ENCODE measurements around the gene BANF1. TPM values are rescaled to one million over a fixed set of nuclear protein-coding genes. Genes with fewer than 3 reads are reported as not detected.
"Not testable (repeated sequence)": the region's sequence is repeated elsewhere in the genome, so short reads cannot be mapped to it uniquely, and the experiment has no call there.

The BANF1 gene
- total RNA-seq, 2 donors from 2014 or later: 158 to 245 TPM

DNA sequence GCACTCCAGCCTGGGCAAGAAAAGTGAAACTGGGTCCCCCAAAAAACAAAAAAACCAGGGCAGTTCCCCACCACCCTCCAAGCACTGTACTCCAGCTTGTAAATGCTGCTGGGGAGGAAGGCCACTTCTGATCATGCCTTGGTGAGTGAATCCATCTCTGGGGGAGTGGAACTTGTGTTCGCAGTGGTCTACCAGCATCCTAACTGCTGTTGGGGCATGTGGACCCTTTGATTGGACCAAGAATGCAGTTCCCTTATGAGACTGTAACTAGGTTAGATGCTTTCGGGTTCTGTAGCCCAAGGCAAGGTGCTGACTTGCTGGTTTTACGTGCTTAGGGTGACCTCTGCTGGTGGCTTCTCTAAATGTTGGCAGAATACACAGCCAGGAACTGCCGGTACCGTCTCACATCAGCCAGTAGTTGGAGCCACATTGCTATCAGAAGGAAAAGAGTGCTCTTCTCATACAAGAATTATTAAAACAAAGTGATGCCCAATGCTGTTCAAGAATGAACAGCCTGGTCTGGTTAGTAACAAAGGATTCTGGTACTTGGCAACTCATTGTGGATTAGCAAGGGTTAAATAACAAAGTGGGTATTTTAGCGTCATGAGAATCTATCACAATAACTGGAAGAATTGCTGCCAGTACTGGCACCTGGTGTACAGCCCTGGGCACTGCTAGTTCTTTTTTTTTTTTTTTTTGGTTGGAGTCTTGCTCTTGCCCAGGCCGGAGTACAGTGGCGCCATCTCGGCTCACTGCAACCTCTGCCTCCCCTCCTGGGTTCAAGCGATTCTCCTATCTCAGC lies 13.3 kb upstream of the BANF1 start:
- no peaks in the 10 kb centered on the region for H3K4me1 Mint-ChIP-seq
- peaks cover 14% of the 10 kb centered on the region for H3K36me3 Mint-ChIP-seq (ENCODE audit: low read depth)
- no peaks in the 10 kb centered on the region for H3K9me3 Mint-ChIP-seq
- no peaks in the 10 kb centered on the region for H3K27me3 Mint-ChIP-seq
- ATAC-seq (replicated peaks): peak; percentile 100
- H3K27ac Mint-ChIP-seq: peak overlapping the region; percentile 27
- H3K4me3 Mint-ChIP-seq: no peak overlapping the region

GRCh38 chr11:65992056-65992455 lies 10.2 kb upstream of the BANF1 start:
- H3K4me3 Mint-ChIP-seq: no peak overlapping the region
- H3K27me3 Mint-ChIP-seq: no peaks in the 10 kb centered on the region
- H3K27ac Mint-ChIP-seq: no peak overlapping the region
- H3K9me3 Mint-ChIP-seq: no peaks in the 10 kb centered on the region
- ATAC-seq (replicated peaks): no peak
- H3K4me1 Mint-ChIP-seq: no peaks in the 10 kb centered on the region
- H3K36me3 Mint-ChIP-seq (ENCODE audit: low read depth): peaks cover 41% of the 10 kb centered on the region

- H3K4me3 Mint-ChIP-seq: no peak overlapping the region
These were observed 5.0 kb upstream of the BANF1 start for GRCh38 chr11:65997286-65997685.

GRCh38 chr11:66002648-66003225 lies 434 bp downstream of the BANF1 start:
- Mint-ChIP-seq H3K27me3 (no peaks in the 10 kb centered on the region), H3K27ac (peak overlapping the region; percentile 99), H3K4me1 (peaks cover 6% of the 10 kb centered on the region), H3K36me3 (ENCODE audit: low read depth) (peaks cover 82% of the 10 kb centered on the region), H3K4me3 (peak overlapping the region; percentile 100), H3K9me3 (no peaks in the 10 kb centered on the region)
- ATAC-seq (replicated peaks): peak; percentile 83

More at GRCh38 chr11:65997286-65997685, 5.0 kb upstream of the BANF1 start:
- Mint-ChIP-seq H3K4me1 (peaks cover 6% of the 10 kb centered on the region), H3K27me3 (no peaks in the 10 kb centered on the region), H3K36me3 (ENCODE audit: low read depth) (peaks cover 77% of the 10 kb centered on the region), H3K9me3 (no peaks in the 10 kb centered on the region), H3K27ac (no peak overlapping the region)
- no peak for ATAC-seq (replicated peaks)

GRCh38 chr11:66003291-66003690 lies 988 bp downstream of the BANF1 start:
- Mint-ChIP-seq H3K27ac (peak overlapping the region; percentile 99), H3K4me3 (peak overlapping the region; percentile 100), H3K9me3 (no peaks in the 10 kb centered on the region), H3K27me3 (no peaks in the 10 kb centered on the region), H3K4me1 (peaks cover 5% of the 10 kb centered on the region), H3K36me3 (ENCODE audit: low read depth) (peaks cover 76% of the 10 kb centered on the region)
- no peak for ATAC-seq (replicated peaks)

GRCh38 chr11:66004186-66004585 lies 1.9 kb downstream of the BANF1 start:
- no peaks in the 10 kb centered on the region for H3K4me1 Mint-ChIP-seq
- H3K27ac Mint-ChIP-seq: no peak overlapping the region
- H3K27me3 Mint-ChIP-seq: no peaks in the 10 kb centered on the region
- peaks cover 67% of the 10 kb centered on the region for H3K36me3 Mint-ChIP-seq (ENCODE audit: low read depth)
- no peak for ATAC-seq (replicated peaks)
- H3K4me3 Mint-ChIP-seq: peak overlapping the region; percentile 100
- H3K9me3 Mint-ChIP-seq: no peaks in the 10 kb centered on the region

DNA sequence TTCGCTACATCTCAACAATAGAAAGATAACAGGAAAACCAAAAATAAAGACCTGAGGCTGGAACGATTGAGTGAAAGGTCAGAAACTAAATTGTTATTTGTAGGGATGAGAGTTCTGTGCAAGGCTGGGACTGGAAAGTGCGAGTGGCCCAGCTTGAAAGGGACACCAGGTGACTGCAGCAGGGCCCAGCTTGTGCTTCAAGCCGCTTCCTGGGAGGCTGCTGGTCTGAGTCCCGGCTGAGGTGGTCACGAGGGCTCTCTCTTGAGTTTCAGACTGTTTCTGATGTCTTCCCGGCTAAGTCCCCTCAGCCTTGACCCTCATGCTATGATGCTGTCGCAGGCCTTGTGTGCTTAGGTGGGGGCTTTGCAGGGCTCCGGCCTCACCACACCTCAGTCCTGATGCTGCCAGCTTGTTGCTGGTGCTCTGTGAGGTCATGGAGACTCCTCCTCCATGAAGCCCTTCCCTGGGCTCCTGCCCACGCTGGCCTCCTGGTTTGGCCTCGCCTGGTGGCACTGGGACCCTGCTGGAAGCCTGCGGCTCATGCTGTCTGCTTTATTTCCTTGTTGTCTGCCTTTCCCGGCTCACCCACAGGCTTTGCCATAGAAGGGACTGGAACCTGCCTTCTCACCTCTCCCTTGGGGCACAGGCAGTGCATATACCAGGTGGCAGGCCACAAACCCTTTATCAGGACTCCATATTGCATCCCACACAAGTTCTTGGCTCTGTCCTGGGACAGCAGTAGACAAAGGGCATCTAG lies 4.0 kb downstream of the BANF1 start:
- Mint-ChIP-seq H3K9me3 (no peaks in the 10 kb centered on the region), H3K4me1 (no peaks in the 10 kb centered on the region), H3K4me3 (no peak overlapping the region), H3K27me3 (no peaks in the 10 kb centered on the region), H3K27ac (no peak overlapping the region), H3K36me3 (ENCODE audit: low read depth) (peaks cover 47% of the 10 kb centered on the region)
- no peak for ATAC-seq (replicated peaks)

GRCh38 chr11:66006891-66007176 lies 4.5 kb downstream of the BANF1 start:
- ATAC-seq (replicated peaks): no peak
- H3K36me3 Mint-ChIP-seq (ENCODE audit: low read depth): peaks cover 42% of the 10 kb centered on the region
- no peaks in the 10 kb centered on the region for H3K4me1 Mint-ChIP-seq
- no peaks in the 10 kb centered on the region for H3K27me3 Mint-ChIP-seq
- H3K4me3 Mint-ChIP-seq: no peak overlapping the region
- H3K27ac Mint-ChIP-seq: no peak overlapping the region
- no peaks in the 10 kb centered on the region for H3K9me3 Mint-ChIP-seq

- Mint-ChIP-seq H3K36me3 (ENCODE audit: low read depth) (peaks cover 38% of the 10 kb centered on the region), H3K4me3 (no peak overlapping the region), H3K27me3 (no peaks in the 10 kb centered on the region), H3K9me3 (no peaks in the 10 kb centered on the region), H3K27ac (no peak overlapping the region), H3K4me1 (no peaks in the 10 kb centered on the region)
- no peak for ATAC-seq (replicated peaks)
These were observed 4.9 kb downstream of the BANF1 start for GRCh38 chr11:66007201-66007634.

DNA sequence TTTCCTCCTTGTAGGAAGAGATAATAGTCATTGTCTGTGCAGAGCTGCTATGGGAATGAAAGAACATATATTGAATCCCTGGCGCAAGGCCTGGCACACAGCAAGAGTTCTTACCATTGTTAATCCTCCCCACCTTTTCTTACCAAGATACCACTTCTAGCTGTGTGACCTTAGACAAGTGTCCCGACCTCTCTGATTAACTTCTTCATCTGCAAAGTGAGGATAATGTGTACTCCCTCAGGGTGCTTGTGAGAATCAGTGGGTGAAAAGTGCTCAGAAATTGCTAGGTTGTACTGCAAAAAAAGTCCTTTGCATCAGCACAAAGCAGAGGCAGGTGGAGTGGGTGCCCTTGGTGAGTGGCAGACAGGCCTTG lies 5.8 kb downstream of the BANF1 start:
- Mint-ChIP-seq H3K27ac (peak overlapping the region; percentile 33), H3K36me3 (ENCODE audit: low read depth) (peaks cover 29% of the 10 kb centered on the region), H3K9me3 (no peaks in the 10 kb centered on the region), H3K4me3 (no peak overlapping the region), H3K27me3 (no peaks in the 10 kb centered on the region), H3K4me1 (no peaks in the 10 kb centered on the region)
- no peak for ATAC-seq (replicated peaks)

- ATAC-seq (replicated peaks): no peak
- Mint-ChIP-seq H3K9me3 (no peaks in the 10 kb centered on the region), H3K27me3 (no peaks in the 10 kb centered on the region), H3K4me3 (no peak overlapping the region), H3K36me3 (ENCODE audit: low read depth) (peaks cover 24% of the 10 kb centered on the region), H3K4me1 (no peaks in the 10 kb centered on the region), H3K27ac (peak overlapping the region; percentile 33)
These were observed 6.3 kb downstream of the BANF1 start for GRCh38 chr11:66008468-66009101.

DNA sequence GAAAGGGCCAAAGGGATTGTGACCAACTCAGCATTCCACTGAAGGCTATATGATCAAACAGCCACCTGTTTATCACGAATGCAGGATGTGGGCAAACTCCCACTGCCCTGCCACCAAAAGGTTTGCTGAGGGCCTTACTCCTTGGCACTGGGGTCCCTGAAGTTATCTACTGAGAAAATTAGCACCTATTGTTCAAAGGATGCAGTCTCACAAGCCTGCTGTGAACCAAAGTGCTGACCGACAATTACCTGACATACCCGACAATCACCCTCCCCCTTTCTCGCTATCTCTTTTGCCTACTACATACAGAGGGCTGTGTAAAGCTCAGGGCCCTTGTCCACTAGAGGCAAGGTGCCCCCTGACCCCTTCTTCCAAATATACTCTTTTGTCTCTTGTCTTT lies 7.7 kb downstream of the BANF1 start:
- H3K9me3 Mint-ChIP-seq; ATAC-seq (replicated peaks); H3K36me3 Mint-ChIP-seq (ENCODE audit: low read depth); H3K4me1 Mint-ChIP-seq; H3K27ac Mint-ChIP-seq; H3K27me3 Mint-ChIP-seq; H3K4me3 Mint-ChIP-seq: not testable (repeated sequence)

- no peak for ATAC-seq (replicated peaks)
- Mint-ChIP-seq H3K9me3 (no peaks in the 10 kb centered on the region), H3K27me3 (no peaks in the 10 kb centered on the region), H3K4me1 (no peaks in the 10 kb centered on the region), H3K27ac (no peak overlapping the region), H3K36me3 (ENCODE audit: low read depth) (no peaks in the 10 kb centered on the region), H3K4me3 (no peak overlapping the region)
These were observed 9.0 kb downstream of the BANF1 start for GRCh38 chr11:66011239-66011784.

GRCh38 chr11:66011785-66012303 lies 9.5 kb downstream of the BANF1 start, which contains the start of gene CST6:
Gene CST6 (plus strand): TSS chr11:66012008. CDS start chr11:66012045, 37 bp downstream.
- H3K27ac Mint-ChIP-seq: no peak within 1 kb of the TSS
- ATAC-seq (replicated peaks): peak; percentile 18
- H3K36me3 Mint-ChIP-seq (ENCODE audit: low read depth): no peaks in the 10 kb centered on the region
- no peaks in the 10 kb centered on the region for H3K9me3 Mint-ChIP-seq
- H3K4me1 Mint-ChIP-seq: no peaks in the 10 kb centered on the region
- H3K4me3 Mint-ChIP-seq: no peak within 1 kb of the TSS
- H3K27me3 Mint-ChIP-seq: no peaks in the 10 kb centered on the region

Data from activated T-helper 17 cell treated with anti-CD3 and anti-CD28 coated beads, Interleukin-2, amount 50 U/mL, for 72 hours (primary cell).